Stimulated activated CD4-positive, alpha-beta T cell treated with anti-CD3 and anti-CD28 coated beads, Interleukin-15, amount 100 ng/mL, for 1 hour (primary cell): ENCODE measurements around the gene SERPINA4.

ENCODE experiments used
- DNase-seq, 2 donors: peaks; one replicate each; pipeline ENCODE4 v3.0.0-alpha.2; 2020; ENCODE audit warnings: low read depth in 1 of 2, low spot score in 1 of 2

Gene SERPINA4

DNA sequence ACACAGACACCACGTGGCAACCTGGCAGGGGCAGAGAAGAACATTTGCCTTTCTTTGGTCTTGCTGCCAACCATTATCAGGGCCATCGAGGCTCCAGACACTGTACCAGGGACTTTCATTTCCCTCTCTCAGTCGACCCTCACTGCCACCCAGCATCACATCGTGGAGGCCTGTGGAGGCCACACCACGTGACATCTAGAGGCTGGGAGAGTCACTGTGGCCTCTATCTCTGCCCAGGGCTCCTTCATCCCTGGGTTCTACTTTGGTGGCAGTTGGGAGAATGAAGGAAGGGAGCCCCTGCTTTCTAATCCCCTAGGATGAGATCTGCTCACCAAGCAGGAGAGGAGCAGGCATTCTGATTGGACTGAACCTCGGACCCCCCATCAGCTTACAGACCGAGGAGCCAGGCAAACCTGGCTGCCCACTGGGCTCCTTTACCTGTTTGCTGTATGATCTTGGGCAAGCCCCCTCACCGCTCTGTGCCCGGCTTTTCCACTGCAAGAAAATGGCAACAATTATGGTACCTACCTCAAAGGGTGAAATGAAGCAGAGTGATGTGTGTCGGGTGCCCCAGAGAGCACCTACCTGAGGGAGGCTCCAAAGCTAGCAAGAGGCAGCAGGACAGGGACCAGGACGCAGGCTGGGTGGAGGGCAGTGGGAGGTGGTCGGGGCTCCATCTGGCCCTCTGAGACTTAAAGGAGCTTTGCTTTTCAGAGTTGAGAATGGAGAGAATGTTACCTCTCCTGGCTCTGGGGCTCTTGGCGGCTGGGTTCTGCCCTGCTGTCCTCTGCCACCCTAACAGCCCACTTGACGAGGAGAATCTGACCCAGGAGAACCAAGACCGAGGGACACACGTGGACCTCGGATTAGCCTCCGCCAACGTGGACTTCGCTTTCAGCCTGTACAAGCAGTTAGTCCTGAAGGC, 52.7 kb downstream of the SERPINA4 start:
- DNase-seq, result no peak

DNA sequence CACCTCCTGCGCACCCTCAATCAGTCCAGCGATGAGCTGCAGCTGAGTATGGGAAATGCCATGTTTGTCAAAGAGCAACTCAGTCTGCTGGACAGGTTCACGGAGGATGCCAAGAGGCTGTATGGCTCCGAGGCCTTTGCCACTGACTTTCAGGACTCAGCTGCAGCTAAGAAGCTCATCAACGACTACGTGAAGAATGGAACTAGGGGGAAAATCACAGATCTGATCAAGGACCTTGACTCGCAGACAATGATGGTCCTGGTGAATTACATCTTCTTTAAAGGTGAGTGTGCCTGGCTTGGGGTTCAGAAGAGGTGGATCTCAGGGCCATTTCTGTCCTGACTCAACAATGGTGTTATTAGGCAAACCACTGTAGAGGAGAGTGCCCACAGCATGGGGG, 53.6 kb downstream of the SERPINA4 start:
- DNase-seq, result no peak

DNA sequence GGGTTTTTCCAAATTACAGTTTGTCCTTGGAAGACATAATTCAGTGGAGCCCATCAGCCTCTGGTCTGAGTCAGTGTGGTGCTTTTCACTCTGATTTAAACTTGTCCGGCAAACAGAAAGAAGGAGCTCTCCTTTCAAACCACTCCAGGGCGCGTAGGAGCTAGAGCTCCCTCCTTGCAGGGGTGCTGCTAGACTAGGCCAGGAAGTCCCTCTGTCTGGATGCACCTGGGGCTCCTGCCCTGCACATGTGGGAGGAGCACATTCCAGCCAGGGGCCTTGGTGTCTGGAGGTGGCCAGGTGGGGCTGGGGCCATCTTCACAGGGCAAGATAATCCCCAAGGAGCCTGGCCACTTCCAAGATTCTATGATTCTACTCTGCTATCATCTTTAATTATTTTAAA, 54.0 kb downstream of the SERPINA4 start:
- DNase-seq, result no peak

DNA sequence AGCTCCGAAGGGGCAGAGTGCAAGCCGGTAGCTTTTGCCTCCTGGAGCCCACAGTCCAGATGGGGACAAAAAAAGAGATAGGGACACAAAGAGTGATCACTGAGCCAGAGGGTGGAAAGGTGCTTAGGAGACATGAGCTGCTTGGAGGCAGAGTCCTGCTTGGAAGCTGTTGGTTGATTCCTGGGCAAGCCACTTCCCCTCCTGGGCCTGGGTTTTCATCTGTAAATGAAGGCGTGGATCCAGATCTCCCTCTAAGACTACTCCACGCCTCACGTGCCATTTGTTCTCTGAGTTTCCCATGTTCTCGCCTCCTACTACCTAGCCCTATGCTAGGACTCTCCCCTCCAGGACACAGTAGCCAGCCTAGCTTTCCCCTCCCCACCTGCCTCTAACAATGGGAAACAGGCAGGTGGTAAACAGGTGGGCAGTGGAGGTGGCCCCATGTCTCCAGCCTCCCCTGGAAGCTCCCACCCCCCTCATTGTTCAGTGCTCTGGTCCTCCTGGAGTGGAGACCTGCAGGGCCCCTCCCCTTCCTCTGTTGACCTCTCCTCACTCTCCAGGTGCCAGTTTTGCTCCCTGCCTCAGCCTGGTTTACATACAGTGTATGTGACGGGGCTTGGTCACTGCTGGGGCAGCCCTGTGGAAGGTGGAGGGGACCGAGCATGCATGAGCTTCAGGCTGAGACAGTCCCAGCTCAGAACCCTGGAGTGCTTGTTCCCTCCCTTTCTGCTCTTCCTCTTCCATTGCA, 54.8 kb downstream of the SERPINA4 start:
- DNase-seq, result no peak

DNA sequence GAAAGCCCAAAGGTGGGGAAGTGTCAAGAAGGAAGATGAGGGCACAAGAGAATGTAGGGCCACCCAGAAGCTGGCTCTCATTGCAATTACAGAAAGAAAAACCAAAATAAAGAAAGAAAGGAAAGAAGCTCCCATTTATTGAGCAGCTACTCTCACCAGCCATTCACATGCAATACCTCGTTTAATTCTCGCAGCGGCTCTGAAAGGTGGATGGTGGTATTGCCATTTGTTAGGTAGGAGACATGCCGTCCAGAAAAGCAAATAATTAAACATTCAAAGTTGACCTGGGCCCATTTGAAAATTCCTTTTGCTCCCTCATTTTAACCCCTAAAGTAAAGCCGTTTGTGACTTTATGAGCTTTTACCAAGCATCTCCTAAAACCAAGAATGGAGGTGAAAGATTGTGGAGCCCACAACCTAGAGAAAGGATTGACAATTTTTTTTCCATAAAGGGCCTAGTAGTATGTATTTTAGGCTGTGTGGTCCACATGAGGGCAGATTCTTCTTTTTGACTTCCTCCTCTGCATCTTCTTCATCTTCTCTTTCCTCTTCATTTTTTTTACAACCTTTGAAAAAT, 56.2 kb downstream of the SERPINA4 start:
- DNase-seq, result no peak

DNA sequence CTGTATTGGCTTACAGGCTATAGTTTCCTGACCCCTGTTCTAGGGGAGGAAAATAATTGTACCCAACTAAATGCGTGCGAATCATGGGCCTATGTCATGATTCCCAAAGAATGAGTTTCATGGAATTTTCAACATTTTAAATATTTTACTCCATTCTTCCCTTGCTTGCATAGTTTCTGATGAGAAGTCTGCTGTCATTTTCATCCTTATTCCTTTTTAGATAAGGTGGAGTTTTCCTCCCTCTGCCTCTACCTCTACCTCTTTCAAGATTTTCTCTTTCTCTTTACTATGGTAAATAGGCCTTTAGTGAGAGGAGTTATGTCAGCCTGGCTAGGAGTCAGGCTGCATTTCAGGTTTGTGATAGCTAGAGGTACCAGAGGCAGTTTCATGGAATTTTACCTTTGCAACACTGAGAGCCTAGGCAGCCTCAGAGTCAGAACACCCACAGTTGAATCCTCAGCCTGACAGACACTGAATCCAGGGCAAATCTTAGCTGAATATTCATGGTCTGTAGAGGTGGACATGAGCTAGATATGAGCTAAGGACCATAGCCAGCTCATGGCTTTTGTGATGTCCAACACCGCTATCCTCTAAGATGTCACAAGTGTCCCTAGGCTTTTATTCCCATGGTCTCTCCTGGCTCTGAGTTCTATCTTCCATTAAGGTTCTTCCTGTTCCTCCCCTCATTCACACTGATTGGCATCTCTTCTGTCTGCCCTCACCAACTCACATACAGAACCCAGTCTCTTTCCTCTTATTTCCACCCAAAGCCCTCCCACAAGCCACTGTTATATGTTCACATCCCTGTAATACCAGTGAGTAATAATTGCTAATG, 57.0 kb downstream of the SERPINA4 start:
- DNase-seq, result no peak

DNA sequence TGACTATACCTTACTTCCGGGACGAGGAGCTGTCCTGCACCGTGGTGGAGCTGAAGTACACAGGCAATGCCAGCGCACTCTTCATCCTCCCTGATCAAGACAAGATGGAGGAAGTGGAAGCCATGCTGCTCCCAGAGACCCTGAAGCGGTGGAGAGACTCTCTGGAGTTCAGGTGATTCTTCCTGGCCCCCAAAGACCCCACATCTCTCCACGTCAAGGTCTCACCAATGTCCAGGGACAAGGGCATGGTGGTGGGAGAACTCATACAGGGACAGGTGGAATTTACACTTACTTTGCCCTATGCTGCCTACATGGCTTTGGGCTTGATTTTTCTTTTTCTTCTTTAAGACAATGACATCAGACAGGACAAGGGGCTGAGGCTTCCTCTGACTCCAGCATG, 58.1 kb downstream of the SERPINA4 start:
- DNase-seq, result no peak
